CD4-positive, alpha-beta T cell (primary cell): ENCODE measurements around the gene KCNAB1. TPM values are rescaled to one million over a fixed set of nuclear protein-coding genes. Genes with fewer than 3 reads are reported as not detected.

ENCODE experiments used
- ATAC-seq: fragments of 200-7000 bp; cut with Tn5 transposase; one replicate; pipeline ENCODE4 v1.10.0; 2022; ENCODE audit warnings: mild to moderate bottlenecking; ENCODE audit not compliant: poor library complexity
- CTCF ChIA-PET: fragments of 350-600 bp; sonication (Branson Sonifier 250); formaldehyde crosslinking; loops from one replicate; lab custom pipeline; 2021; ENCODE audit warnings: antibody characterized with exemption, inconsistent platforms; lab: Charles Lee
- POLR2A ChIA-PET: fragments of 350-600 bp; sonication (Branson Sonifier 250); formaldehyde crosslinking; loops from one replicate; lab custom pipeline; 2021; ENCODE audit warnings: antibody characterized with exemption, inconsistent platforms; lab: Charles Lee
- DNase-seq, 14 experiments: peaks; one replicate each; pipeline ENCODE4 v3.0.0-alpha.2; 2013 to 2020; ENCODE audit warnings: mixed read lengths in 2 of 14
- H3K27ac ChIP-seq, 2 donors: one replicate each; pipeline versions ENCODE4 v1.5.1 to v1.7.0; 2013; ENCODE audit warnings: low read length in 2 of 2, low read depth in 1 of 2, mild to moderate bottlenecking in 1 of 2
- H3K27me3 ChIP-seq, 2 experiments: 1 replicate in 1 of 2; 2 replicates in 1 of 2; pipeline versions ENCODE4 v1.6.1 to v1.7.0; 2013; ENCODE audit warnings: low read length in 2 of 2, control low read depth in 1 of 2, mild to moderate bottlenecking in 1 of 2, moderate library complexity in 1 of 2; ENCODE audit not compliant: insufficient read depth in 2 of 2, control insufficient read depth in 1 of 2
- H3K36me3 ChIP-seq: one replicate; pipeline ENCODE4 v1.6.1; 2013; ENCODE audit warnings: low read length, control low read depth; ENCODE audit not compliant: insufficient read depth
- H3K4me1 ChIP-seq: one replicate; pipeline ENCODE4 v1.6.1; 2013; ENCODE audit warnings: low read length, control low read depth; ENCODE audit not compliant: insufficient read depth
- H3K4me3 ChIP-seq: one replicate; pipeline ENCODE4 v1.5.1; 2013; ENCODE audit warnings: mild to moderate bottlenecking, low read length, moderate library complexity
- H3K9me3 ChIP-seq, 2 experiments: 1 replicate in 1 of 2; 2 replicates in 1 of 2; pipeline versions ENCODE4 v1.6.1 to v1.7.0; 2013; ENCODE audit warnings: low read length in 2 of 2, mild to moderate bottlenecking in 2 of 2, control low read depth in 1 of 2, moderate library complexity in 1 of 2; ENCODE audit not compliant: control insufficient read depth in 1 of 2, insufficient read depth in 1 of 2
- H3K27ac Mint-ChIP-seq: one replicate; pipeline ENCODE4 v1.8.0; 2020; ENCODE audit warnings: mixed read lengths
- H3K27me3 Mint-ChIP-seq: one replicate; pipeline ENCODE4 v1.8.0; 2021; ENCODE audit warnings: mixed read lengths
- H3K36me3 Mint-ChIP-seq: one replicate; pipeline ENCODE4 v1.8.0; 2021; ENCODE audit warnings: low read depth, mixed read lengths
- H3K4me1 Mint-ChIP-seq: one replicate; pipeline ENCODE4 v1.8.0; 2021; ENCODE audit warnings: low read depth, mixed read lengths
- H3K4me3 Mint-ChIP-seq: one replicate; pipeline ENCODE4 v1.8.0; 2020; ENCODE audit warnings: mild to moderate bottlenecking, mixed read lengths
- H3K9me3 Mint-ChIP-seq: one replicate; pipeline ENCODE4 v1.8.0; 2020; ENCODE audit warnings: mixed read lengths
- CTCF ChIP-seq: fragments of 200-600 bp; IDR thresholded peaks from one replicate; pipeline ENCODE4 v1.8.0; 2022; ENCODE audit warnings: antibody characterized with exemption, mild to moderate bottlenecking
- intact Hi-C, 2 experiments: fragments of 100-400 bp; cut with DNase I in 1 of 2; cut with micrococcal nuclease in 1 of 2; formaldehyde crosslinking; loops; one replicate each; pipeline versions ENCODE4 v1.15.1 to v1.9.0; 2023 to 2025; cut with DNase I, micrococcal nuclease
- total RNA-seq, 174 experiments: library from RNA in 2 of 174; stranded (reverse) in 2 of 174; gene quantifications; one replicate each; pipeline ENCODE4 v1.2.3 and lab custom pipeline; 2021 to 2026

Gene KCNAB1
- total RNA-seq, 2 experiments from 2014 or later = 0.14 TPM; not detected in 1

GRCh38 chr3:156587760-156588069, 467.3 kb downstream of the KCNAB1 start:
- Histone ChIP-seq H3K36me3 (no peaks in the 10 kb centered on the region), H3K4me3 (no peak overlapping the region), H3K27me3 (no peaks in the 10 kb centered on the region), H3K9me3 (no peaks in the 10 kb centered on the region), H3K4me1 (no peaks in the 10 kb centered on the region), H3K27ac (no peak overlapping the region)
- ChIA-PET POLR2A (no interaction called here), CTCF (interaction anchor here (1.0 kb wide), 1 partner anchor 26 kb away, joined by 3 read pairs; no protein-coding TSS in a partner anchor)
- no peaks in the 10 kb centered on the region for H3K27me3 Mint-ChIP-seq
- peaks cover 4% of the 10 kb centered on the region for H3K9me3 Mint-ChIP-seq
- intact Hi-C loops = no loop called here
- no peak overlapping the region for H3K4me3 Mint-ChIP-seq
- peaks cover 4% of the 10 kb centered on the region for H3K4me1 Mint-ChIP-seq
- TF ChIP-seq CTCF = no peak
- ATAC-seq = no peak
- H3K36me3 Mint-ChIP-seq = no peaks in the 10 kb centered on the region
- H3K27ac Mint-ChIP-seq = no peak overlapping the region
- no peak for DNase-seq

Other genes starting within 250 kb of the KCNAB1 start
- 10 to 100 TPM; 34.1 to 34.3 TPM for gene GMPS, start 249.9 kb upstream of the KCNAB1 start, total RNA-seq